ENCODE results near the gene TBKBP1. TPM values are rescaled to one million over a fixed set of nuclear protein-coding genes. Genes with fewer than 3 reads are reported as not detected.

The TBKBP1 gene
- total RNA-seq, 1 donor from 2014 or later, result 13.8 TPM

DNA sequence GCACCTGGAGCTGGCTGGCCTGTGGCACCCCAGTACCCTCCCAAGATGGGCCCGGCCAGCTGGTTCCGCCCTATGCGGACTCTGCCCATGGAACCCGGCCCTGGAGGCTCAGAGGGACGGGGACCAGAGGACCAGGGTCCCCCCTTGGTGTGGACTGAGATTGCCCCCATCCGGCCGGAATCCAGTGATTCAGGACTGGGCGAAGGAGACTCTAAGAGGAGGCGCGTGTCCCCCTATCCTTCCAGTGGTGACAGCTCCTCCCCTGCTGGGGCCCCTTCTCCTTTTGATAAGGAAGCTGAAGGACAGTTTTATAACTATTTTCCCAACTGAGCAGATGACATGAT lies 51.0 kb downstream of the TBKBP1 start:
- no peak overlapping the region for H3K4me3 ChIP-seq
- H3K27ac ChIP-seq, result no peak overlapping the region
- H3K9me3 ChIP-seq, result no peaks in the 10 kb centered on the region
- DNase-seq (ENCODE audit: extremely low spot score in 2 of 2), result no peak
- no peak for TF ChIP-seq POLR2AphosphoS5 (IDR thresholded peaks at IDR 0.05; ENCODE audit: insufficient read depth in 1 of 2, low read depth in 1 of 2)
- no peak for TF ChIP-seq POLR2A (IDR thresholded peaks at IDR 0.05)
- TF ChIP-seq, protein P1, sequence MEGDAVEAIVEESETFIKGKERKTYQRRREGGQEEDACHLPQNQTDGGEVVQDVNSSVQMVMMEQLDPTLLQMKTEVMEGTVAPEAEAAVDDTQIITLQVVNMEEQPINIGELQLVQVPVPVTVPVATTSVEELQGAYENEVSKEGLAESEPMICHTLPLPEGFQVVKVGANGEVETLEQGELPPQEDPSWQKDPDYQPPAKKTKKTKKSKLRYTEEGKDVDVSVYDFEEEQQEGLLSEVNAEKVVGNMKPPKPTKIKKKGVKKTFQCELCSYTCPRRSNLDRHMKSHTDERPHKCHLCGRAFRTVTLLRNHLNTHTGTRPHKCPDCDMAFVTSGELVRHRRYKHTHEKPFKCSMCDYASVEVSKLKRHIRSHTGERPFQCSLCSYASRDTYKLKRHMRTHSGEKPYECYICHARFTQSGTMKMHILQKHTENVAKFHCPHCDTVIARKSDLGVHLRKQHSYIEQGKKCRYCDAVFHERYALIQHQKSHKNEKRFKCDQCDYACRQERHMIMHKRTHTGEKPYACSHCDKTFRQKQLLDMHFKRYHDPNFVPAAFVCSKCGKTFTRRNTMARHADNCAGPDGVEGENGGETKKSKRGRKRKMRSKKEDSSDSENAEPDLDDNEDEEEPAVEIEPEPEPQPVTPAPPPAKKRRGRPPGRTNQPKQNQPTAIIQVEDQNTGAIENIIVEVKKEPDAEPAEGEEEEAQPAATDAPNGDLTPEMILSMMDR (IDR thresholded peaks at IDR 0.05), result no peak
- no peaks in the 10 kb centered on the region for H3K4me1 ChIP-seq
- no peaks in the 10 kb centered on the region for H3K27me3 ChIP-seq
- intact Hi-C loops (cut with DNase I), result no loop called here
- H3K36me3 ChIP-seq, result no peaks in the 10 kb centered on the region

DNA sequence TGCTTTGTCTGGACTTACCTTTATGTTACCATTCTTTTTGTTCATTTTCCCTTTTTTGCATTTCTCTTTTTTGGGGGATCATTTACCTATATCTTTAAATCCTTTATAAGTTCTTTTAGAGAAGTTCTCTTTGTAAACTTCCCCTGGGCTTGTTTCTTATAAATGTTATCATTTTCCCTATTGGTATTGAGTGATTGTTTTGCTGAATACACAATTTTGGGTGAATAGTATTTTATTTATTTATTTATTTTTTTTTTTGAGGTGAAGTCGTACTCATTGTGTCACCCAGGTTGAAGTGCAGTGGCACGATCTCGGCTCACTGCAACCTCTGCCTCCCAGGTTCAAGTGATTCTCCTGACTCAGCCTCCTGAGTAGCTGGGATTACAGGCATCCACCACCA lies 57.5 kb downstream of the TBKBP1 start:
- no peak overlapping the region for H3K27ac ChIP-seq
- no peaks in the 10 kb centered on the region for H3K4me1 ChIP-seq
- no peaks in the 10 kb centered on the region for H3K9me3 ChIP-seq
- DNase-seq (ENCODE audit: extremely low spot score in 2 of 2), result no peak
- H3K36me3 ChIP-seq, result no peaks in the 10 kb centered on the region
- intact Hi-C loops (cut with DNase I), result no loop called here
- H3K27me3 ChIP-seq, result no peaks in the 10 kb centered on the region
- H3K4me3 ChIP-seq, result no peak overlapping the region
- TF ChIP-seq POLR2AphosphoS5 (IDR thresholded peaks at IDR 0.05; ENCODE audit: insufficient read depth in 1 of 2, low read depth in 1 of 2) (no peak), POLR2A (IDR thresholded peaks at IDR 0.05) (no peak)
- TF ChIP-seq, protein P1 (IDR thresholded peaks at IDR 0.05), result no peak

DNA sequence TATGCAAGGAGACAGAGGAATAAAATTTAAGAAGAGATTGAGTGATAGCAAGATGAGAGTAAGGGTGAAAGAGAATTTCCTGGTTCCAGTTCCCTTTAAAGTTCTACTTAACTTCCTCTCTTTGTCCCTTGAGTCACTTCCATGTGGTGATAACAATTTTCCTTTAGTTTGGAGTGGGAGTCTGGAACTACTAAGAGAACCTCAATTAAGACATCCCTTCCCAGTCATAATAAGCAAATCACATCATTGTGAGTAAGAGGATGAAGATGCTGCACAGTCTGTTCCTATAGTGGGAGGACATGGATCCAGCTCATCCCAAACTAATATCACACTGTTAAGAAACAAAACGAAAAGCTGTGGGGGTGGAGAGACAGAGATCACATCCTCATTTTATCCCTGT lies 63.4 kb downstream of the TBKBP1 start:
- intact Hi-C loops (cut with DNase I), result no loop called here
- no peak for DNase-seq (ENCODE audit: extremely low spot score in 2 of 2)
- no peaks in the 10 kb centered on the region for H3K27me3 ChIP-seq
- H3K27ac ChIP-seq, result no peak overlapping the region
- no peaks in the 10 kb centered on the region for H3K4me1 ChIP-seq
- TF ChIP-seq POLR2A (IDR thresholded peaks at IDR 0.05), result no peak
- TF ChIP-seq POLR2AphosphoS5 (IDR thresholded peaks at IDR 0.05; ENCODE audit: insufficient read depth in 1 of 2, low read depth in 1 of 2), result no peak
- TF ChIP-seq, protein P1 (IDR thresholded peaks at IDR 0.05), result no peak
- H3K4me3 ChIP-seq, result no peak overlapping the region
- no peaks in the 10 kb centered on the region for H3K9me3 ChIP-seq
- H3K36me3 ChIP-seq, result no peaks in the 10 kb centered on the region

DNA sequence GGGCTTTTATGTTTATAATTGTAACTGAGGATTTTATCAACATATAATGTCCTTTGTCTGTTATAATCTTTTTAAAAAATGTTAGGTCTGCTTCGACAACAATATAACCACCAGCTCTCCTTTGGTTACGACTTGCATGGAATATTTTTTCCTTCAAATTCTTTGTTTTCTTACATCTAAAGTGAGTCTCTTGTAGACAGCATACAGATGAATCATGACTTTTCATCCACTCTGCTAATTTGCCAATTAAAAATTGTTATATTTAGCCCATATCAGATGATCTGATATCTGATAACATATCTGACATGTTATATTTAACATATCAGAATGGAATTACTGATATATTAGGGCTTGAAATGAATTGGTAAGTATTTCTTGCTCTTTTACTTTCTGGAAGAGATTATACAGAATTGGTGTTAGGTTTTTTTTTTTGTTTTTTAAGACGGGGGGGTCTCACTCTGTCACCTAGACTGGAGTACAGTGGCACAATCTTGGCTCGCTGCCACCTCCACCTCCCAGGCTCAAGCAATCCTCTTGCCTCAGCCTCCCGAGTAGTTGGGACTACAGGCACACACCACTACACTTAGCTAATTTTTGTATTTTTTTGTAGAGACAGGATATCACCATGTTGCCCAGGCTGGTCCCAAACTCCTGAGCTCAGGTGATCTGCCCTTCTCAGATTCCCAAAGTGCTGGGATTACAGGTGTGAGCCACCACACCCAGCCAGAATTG lies 66.6 kb downstream of the TBKBP1 start:
- H3K4me1 ChIP-seq, result no peaks in the 10 kb centered on the region
- H3K27me3 ChIP-seq, result no peaks in the 10 kb centered on the region
- no peak for TF ChIP-seq POLR2A (IDR thresholded peaks at IDR 0.05)
- TF ChIP-seq, protein P1 (IDR thresholded peaks at IDR 0.05), result no peak
- TF ChIP-seq POLR2AphosphoS5 (IDR thresholded peaks at IDR 0.05; ENCODE audit: insufficient read depth in 1 of 2, low read depth in 1 of 2), result no peak
- no peak for DNase-seq (ENCODE audit: extremely low spot score in 2 of 2)
- H3K9me3 ChIP-seq, result no peaks in the 10 kb centered on the region
- H3K4me3 ChIP-seq, result no peak overlapping the region
- intact Hi-C loops (cut with DNase I), result no loop called here
- no peak overlapping the region for H3K27ac ChIP-seq
- H3K36me3 ChIP-seq, result no peaks in the 10 kb centered on the region

Small RNAs within 50 kb of the gene (small RNA-seq; reads per million reads assigned to genes)
- not detected for gene AC015674.1

Other genes starting within 250 kb of the TBKBP1 start
- gene NPEPPS, start 163.1 kb upstream of the TBKBP1 start, total RNA-seq, result 121 TPM
- 157 TPM for gene KPNB1, start 44.2 kb upstream of the TBKBP1 start, total RNA-seq
- gene TBX21, start 39.1 kb downstream of the TBKBP1 start, total RNA-seq, result 2.9 TPM
- 5.6 TPM for gene OSBPL7, start 127.6 kb downstream of the TBKBP1 start, total RNA-seq
- 21.4 TPM for gene MRPL10, start 137.4 kb downstream of the TBKBP1 start, total RNA-seq
- not detected for gene LRRC46, start 137.5 kb downstream of the TBKBP1 start, total RNA-seq
- gene SCRN2, start 147.1 kb downstream of the TBKBP1 start, total RNA-seq, result 33.1 TPM
- gene SP6, start 157.0 kb downstream of the TBKBP1 start, total RNA-seq, result 3.9 TPM
- gene SP2, start 202.1 kb downstream of the TBKBP1 start, total RNA-seq, result 11.3 TPM
- gene PNPO, start 247.4 kb downstream of the TBKBP1 start, total RNA-seq, result 42.7 TPM

All from vagina (tissue), 2 donors.